Measurements from ENCODE around the gene HPCAL1. TPM values are rescaled to one million over a fixed set of nuclear protein-coding genes. Genes with fewer than 3 reads are reported as not detected.

Gene HPCAL1
- total and polyA plus RNA-seq, 4 donors = 122 to 147 (median 136) TPM

DNA sequence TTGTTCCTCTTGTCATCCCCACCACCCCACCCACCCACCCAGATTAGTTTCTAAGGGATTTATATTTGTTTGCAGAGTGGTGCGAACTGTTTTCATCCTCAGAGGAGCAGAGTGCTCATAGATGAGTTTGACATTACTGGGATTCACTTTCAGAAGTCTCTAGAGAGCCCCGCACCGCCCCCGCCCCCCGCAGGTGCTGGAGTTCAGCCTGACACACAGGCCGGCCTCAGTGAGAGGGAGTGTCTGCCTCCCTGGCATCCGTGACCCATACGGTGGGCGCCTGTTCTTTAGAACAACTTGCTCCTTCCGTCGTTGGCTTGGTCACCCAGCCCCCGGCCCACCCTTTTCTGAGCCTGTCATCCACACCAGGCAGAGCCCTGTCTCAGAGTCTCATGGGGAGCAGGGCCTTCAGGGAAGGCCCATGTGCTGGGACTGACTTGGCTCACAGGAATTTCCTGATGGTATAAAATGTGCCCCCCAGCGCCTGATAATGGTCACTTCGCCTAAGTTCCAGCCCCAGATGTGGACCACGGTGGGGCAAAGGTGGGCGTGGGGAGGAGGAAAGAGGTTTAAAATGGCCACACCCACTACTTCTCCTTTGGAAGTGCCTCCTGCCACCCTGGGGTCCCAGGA, 44.3 kb downstream of the HPCAL1 start:
- no peaks in the 10 kb centered on the region for H3K9me3 ChIP-seq (ENCODE audit: control insufficient read depth in 4 of 4, insufficient read depth in 3 of 4, low read length in 3 of 4)
- H3K4me1 ChIP-seq (ENCODE audit: control insufficient read depth in 5 of 5, insufficient read depth in 5 of 5, low read length in 5 of 5) = peaks cover 0 to 47% (median 29%) of the 10 kb centered on the region in 5 donors
- WGBS, 2 donors = 62 to 71% methylated on average over 16 of the region's 16 CpGs
- no peak overlapping the region for H3K4me3 ChIP-seq
- DNase-seq (no peak), ATAC-seq (ENCODE audit: insufficient read depth, low FRiP score) (no peak)
- TF ChIP-seq, protein P1, sequence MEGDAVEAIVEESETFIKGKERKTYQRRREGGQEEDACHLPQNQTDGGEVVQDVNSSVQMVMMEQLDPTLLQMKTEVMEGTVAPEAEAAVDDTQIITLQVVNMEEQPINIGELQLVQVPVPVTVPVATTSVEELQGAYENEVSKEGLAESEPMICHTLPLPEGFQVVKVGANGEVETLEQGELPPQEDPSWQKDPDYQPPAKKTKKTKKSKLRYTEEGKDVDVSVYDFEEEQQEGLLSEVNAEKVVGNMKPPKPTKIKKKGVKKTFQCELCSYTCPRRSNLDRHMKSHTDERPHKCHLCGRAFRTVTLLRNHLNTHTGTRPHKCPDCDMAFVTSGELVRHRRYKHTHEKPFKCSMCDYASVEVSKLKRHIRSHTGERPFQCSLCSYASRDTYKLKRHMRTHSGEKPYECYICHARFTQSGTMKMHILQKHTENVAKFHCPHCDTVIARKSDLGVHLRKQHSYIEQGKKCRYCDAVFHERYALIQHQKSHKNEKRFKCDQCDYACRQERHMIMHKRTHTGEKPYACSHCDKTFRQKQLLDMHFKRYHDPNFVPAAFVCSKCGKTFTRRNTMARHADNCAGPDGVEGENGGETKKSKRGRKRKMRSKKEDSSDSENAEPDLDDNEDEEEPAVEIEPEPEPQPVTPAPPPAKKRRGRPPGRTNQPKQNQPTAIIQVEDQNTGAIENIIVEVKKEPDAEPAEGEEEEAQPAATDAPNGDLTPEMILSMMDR (IDR thresholded peaks at IDR 0.05; ENCODE audit: control extremely low read depth, extremely low read depth) = no peak
- H3K27me3 ChIP-seq (ENCODE audit: control insufficient read depth in 3 of 3, insufficient read depth in 3 of 3, low read length in 2 of 3) = no peaks in the 10 kb centered on the region
- H3K9ac ChIP-seq (ENCODE audit: insufficient read depth in 1 of 2, low read length in 2 of 2) = no peak overlapping the region
- H3K36me3 ChIP-seq (ENCODE audit: control insufficient read depth in 4 of 4, insufficient read depth in 4 of 4, low read length in 4 of 4) = no peaks in the 10 kb centered on the region
- peak overlapping the region in 1 of 2 donors; percentile 76 for H3K27ac ChIP-seq (ENCODE audit: low read depth in 1 of 2, low read length in 1 of 2)

DNA sequence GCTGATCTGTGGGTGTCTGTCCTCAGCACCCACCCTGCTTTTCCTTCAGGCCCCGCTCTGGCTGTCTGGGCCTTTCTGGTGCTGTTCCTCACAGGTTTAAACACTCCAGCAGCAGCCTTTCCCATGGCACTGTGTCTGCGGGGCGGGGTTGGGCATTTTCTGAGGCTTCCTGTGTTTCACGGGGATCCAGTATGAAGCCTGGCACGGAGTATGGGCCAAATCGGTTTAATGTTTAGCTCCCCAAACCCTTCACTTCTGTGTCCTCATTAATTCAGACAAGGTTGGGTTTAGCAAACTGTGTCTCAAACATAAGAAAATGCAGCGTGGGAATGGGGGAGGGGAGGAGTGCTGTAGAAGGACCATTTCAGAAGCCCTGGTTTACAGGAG, 44.9 kb downstream of the HPCAL1 start:
- WGBS, 2 donors = 49 to 64% methylated on average over 7 of the region's 7 CpGs
- TF ChIP-seq, protein P1 (IDR thresholded peaks at IDR 0.05; ENCODE audit: control extremely low read depth, extremely low read depth) = no peak
- peak in 1 of 3 donors; percentile 77 for DNase-seq
- Histone ChIP-seq H3K27me3 (ENCODE audit: control insufficient read depth in 3 of 3, insufficient read depth in 3 of 3, low read length in 2 of 3) (no peaks in the 10 kb centered on the region), H3K9me3 (ENCODE audit: control insufficient read depth in 4 of 4, insufficient read depth in 3 of 4, low read length in 3 of 4) (no peaks in the 10 kb centered on the region), H3K27ac (ENCODE audit: low read depth in 1 of 2, low read length in 1 of 2) (peak overlapping the region in 1 of 2 donors; percentile 73), H3K4me1 (ENCODE audit: control insufficient read depth in 5 of 5, insufficient read depth in 5 of 5, low read length in 5 of 5) (peaks cover 0 to 47% (median 29%) of the 10 kb centered on the region in 5 donors), H3K9ac (ENCODE audit: insufficient read depth in 1 of 2, low read length in 2 of 2) (no peak overlapping the region), H3K4me3 (no peak overlapping the region), H3K36me3 (ENCODE audit: control insufficient read depth in 4 of 4, insufficient read depth in 4 of 4, low read length in 4 of 4) (no peaks in the 10 kb centered on the region)
- ATAC-seq (ENCODE audit: insufficient read depth, low FRiP score) = peak; percentile 23

DNA sequence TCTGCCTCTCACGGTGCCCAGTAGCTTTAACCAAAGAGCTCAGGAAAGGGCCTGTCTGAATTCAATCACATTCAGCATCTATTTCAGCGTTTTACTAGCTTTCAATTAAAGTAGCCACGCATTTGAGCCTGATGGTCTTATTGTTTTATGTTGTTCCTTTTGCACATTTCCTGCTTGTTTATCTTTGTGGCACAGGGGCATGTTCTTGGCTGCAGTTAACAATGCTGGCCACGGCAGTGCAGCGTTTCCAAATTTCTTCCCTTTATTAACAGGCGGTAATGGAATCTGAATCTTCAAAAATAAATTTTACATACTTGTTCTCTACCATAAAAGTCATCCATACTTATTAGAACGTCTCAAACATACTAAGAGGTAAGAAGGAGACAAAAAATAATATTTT, 46.2 kb downstream of the HPCAL1 start:
- no peaks in the 10 kb centered on the region for H3K36me3 ChIP-seq (ENCODE audit: control insufficient read depth in 4 of 4, insufficient read depth in 4 of 4, low read length in 4 of 4)
- H3K9me3 ChIP-seq (ENCODE audit: control insufficient read depth in 4 of 4, insufficient read depth in 3 of 4, low read length in 3 of 4) = no peaks in the 10 kb centered on the region
- DNase-seq = no peak
- H3K9ac ChIP-seq (ENCODE audit: insufficient read depth in 1 of 2, low read length in 2 of 2) = no peak overlapping the region
- H3K4me3 ChIP-seq = no peak overlapping the region
- peak overlapping the region in 1 of 2 donors; percentile 45 for H3K27ac ChIP-seq (ENCODE audit: low read depth in 1 of 2, low read length in 1 of 2)
- H3K27me3 ChIP-seq (ENCODE audit: control insufficient read depth in 3 of 3, insufficient read depth in 3 of 3, low read length in 2 of 3) = no peaks in the 10 kb centered on the region
- H3K4me1 ChIP-seq (ENCODE audit: control insufficient read depth in 5 of 5, insufficient read depth in 5 of 5, low read length in 5 of 5) = peaks cover 0 to 37% (median 25%) of the 10 kb centered on the region in 5 donors
- ATAC-seq (ENCODE audit: insufficient read depth, low FRiP score) = no peak
- WGBS, 2 donors = 40 to 46% methylated on average over 7 of the region's 7 CpGs
- TF ChIP-seq, protein P1 (IDR thresholded peaks at IDR 0.05; ENCODE audit: control extremely low read depth, extremely low read depth) = no peak

DNA sequence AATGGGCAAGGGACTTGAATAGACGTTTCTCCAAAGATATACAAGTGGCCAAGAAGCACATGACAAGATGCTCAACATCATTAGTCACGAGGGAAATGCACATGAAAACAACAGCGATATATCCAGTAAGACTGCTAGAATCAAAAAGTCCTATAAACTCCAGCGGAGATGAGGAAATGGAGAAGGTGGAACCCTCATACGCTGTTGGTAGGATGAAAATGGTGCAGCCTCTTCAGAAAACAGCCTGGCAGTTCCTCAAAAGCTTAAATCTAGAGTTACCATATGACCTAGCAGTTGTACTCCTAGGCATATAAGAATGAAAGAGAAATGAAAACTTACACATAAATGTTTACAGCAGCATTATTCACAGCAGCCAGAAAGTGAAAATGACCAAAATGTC, 48.1 kb downstream of the HPCAL1 start:
- ATAC-seq (ENCODE audit: insufficient read depth, low FRiP score) (no peak), DNase-seq (no peak)
- Histone ChIP-seq H3K4me3 (no peak overlapping the region), H3K9me3 (ENCODE audit: control insufficient read depth in 4 of 4, insufficient read depth in 3 of 4, low read length in 3 of 4) (no peaks in the 10 kb centered on the region), H3K27ac (ENCODE audit: low read depth in 1 of 2, low read length in 1 of 2) (no peak overlapping the region), H3K9ac (ENCODE audit: insufficient read depth in 1 of 2, low read length in 2 of 2) (no peak overlapping the region), H3K4me1 (ENCODE audit: control insufficient read depth in 5 of 5, insufficient read depth in 5 of 5, low read length in 5 of 5) (peaks cover 0 to 26% (median 21%) of the 10 kb centered on the region in 5 donors), H3K36me3 (ENCODE audit: control insufficient read depth in 4 of 4, insufficient read depth in 4 of 4, low read length in 4 of 4) (peaks cover 0 to 4% (median 0%) of the 10 kb centered on the region in 4 donors), H3K27me3 (ENCODE audit: control insufficient read depth in 3 of 3, insufficient read depth in 3 of 3, low read length in 2 of 3) (no peaks in the 10 kb centered on the region)
- 32 to 61% methylated on average over 5 of the region's 5 CpGs for WGBS, 2 donors
- TF ChIP-seq, protein P1 (IDR thresholded peaks at IDR 0.05; ENCODE audit: control extremely low read depth, extremely low read depth) = no peak
